Type B pancreatic cell (in vitro differentiated cells): ENCODE measurements around the gene CYBRD1. TPM values are rescaled to one million over a fixed set of nuclear protein-coding genes. Genes with fewer than 3 reads are reported as not detected.

Experiments
- DNase-seq: peaks from one replicate; pipeline ENCODE4 v3.0.0; 2021; ENCODE audit warnings: mixed read lengths; ENCODE audit not compliant: unreplicated experiment; ENCODE audit errors: extremely low spot score
- H3K27ac Mint-ChIP-seq: 2 replicates; pipeline ENCODE4 v1.8.0; 2021; ENCODE audit warnings: mild to moderate bottlenecking, mixed read lengths
- H3K27me3 Mint-ChIP-seq: 2 replicates; pipeline ENCODE4 v1.8.0; 2021; ENCODE audit warnings: mixed read lengths
- H3K36me3 Mint-ChIP-seq: 2 replicates; pipeline ENCODE4 v1.8.0; 2021; ENCODE audit warnings: mixed read lengths
- H3K4me1 Mint-ChIP-seq: one replicate; pipeline ENCODE4 v1.8.0; 2021; ENCODE audit warnings: mixed read lengths; ENCODE audit not compliant: unreplicated experiment
- H3K4me3 Mint-ChIP-seq: 2 replicates; pipeline ENCODE4 v1.8.0; 2021; ENCODE audit warnings: mild to moderate bottlenecking, mixed read lengths
- H3K9me3 Mint-ChIP-seq: 2 replicates; pipeline ENCODE4 v1.8.0; 2021; ENCODE audit warnings: mixed read lengths
- CTCF ChIP-seq: fragments of 200-600 bp; sonication (generic); conservative IDR thresholded peaks from 2 replicates; pipeline ENCODE4 v1.5.0; 2021; ENCODE audit warnings: antibody characterized with exemption, mild to moderate bottlenecking
- total RNA-seq: library from RNA; stranded (reverse); gene quantifications from 2 replicates; pipeline ENCODE4 v1.2.1, GENCODE V29; 2021; ENCODE audit warnings: low replicate concordance

CYBRD1 gene
- total RNA-seq, 1 donor from 2014 or later, result 21.1 TPM

GRCh38 chr2:171482308-171482707 is 40.0 kb upstream of the CYBRD1 start:
- no peak overlapping the region for H3K27ac Mint-ChIP-seq
- no peaks in the 10 kb centered on the region for H3K27me3 Mint-ChIP-seq
- H3K9me3 Mint-ChIP-seq, result no peaks in the 10 kb centered on the region
- H3K4me1 Mint-ChIP-seq, result no peaks in the 10 kb centered on the region
- DNase-seq, result no peak
- peaks cover 17% of the 10 kb centered on the region for H3K36me3 Mint-ChIP-seq
- TF ChIP-seq CTCF, result no peak
- no peak overlapping the region for H3K4me3 Mint-ChIP-seq

GRCh38 chr2:171482877-171483276 is 39.4 kb upstream of the CYBRD1 start:
- H3K4me3 Mint-ChIP-seq, result no peak overlapping the region
- H3K4me1 Mint-ChIP-seq, result no peaks in the 10 kb centered on the region
- peaks cover 17% of the 10 kb centered on the region for H3K36me3 Mint-ChIP-seq
- no peak for DNase-seq
- H3K27ac Mint-ChIP-seq, result no peak overlapping the region
- no peaks in the 10 kb centered on the region for H3K27me3 Mint-ChIP-seq
- TF ChIP-seq CTCF, result no peak
- no peaks in the 10 kb centered on the region for H3K9me3 Mint-ChIP-seq

- no peak for TF ChIP-seq CTCF
- no peak for DNase-seq
- Mint-ChIP-seq H3K4me1 (no peaks in the 10 kb centered on the region), H3K36me3 (peaks cover 17% of the 10 kb centered on the region), H3K9me3 (no peaks in the 10 kb centered on the region), H3K27me3 (no peaks in the 10 kb centered on the region), H3K4me3 (no peak overlapping the region), H3K27ac (no peak overlapping the region)
Measured at GRCh38 chr2:171483793-171484192, 38.5 kb upstream of the CYBRD1 start.

GRCh38 chr2:171485116-171485515 is 37.2 kb upstream of the CYBRD1 start:
- H3K27me3 Mint-ChIP-seq, result no peaks in the 10 kb centered on the region
- H3K4me1 Mint-ChIP-seq, result no peaks in the 10 kb centered on the region
- DNase-seq, result no peak
- H3K9me3 Mint-ChIP-seq, result no peaks in the 10 kb centered on the region
- TF ChIP-seq CTCF, result no peak
- H3K27ac Mint-ChIP-seq, result no peak overlapping the region
- H3K4me3 Mint-ChIP-seq, result no peak overlapping the region
- H3K36me3 Mint-ChIP-seq, result peaks cover 17% of the 10 kb centered on the region

- H3K36me3 Mint-ChIP-seq, result peaks cover 5% of the 10 kb centered on the region
- H3K4me3 Mint-ChIP-seq, result no peak overlapping the region
- no peaks in the 10 kb centered on the region for H3K4me1 Mint-ChIP-seq
- H3K9me3 Mint-ChIP-seq, result no peaks in the 10 kb centered on the region
- no peak for TF ChIP-seq CTCF
- H3K27me3 Mint-ChIP-seq, result no peaks in the 10 kb centered on the region
- no peak for DNase-seq
- no peak overlapping the region for H3K27ac Mint-ChIP-seq
Measured at GRCh38 chr2:171487201-171487600, 35.1 kb upstream of the CYBRD1 start.

- no peak for DNase-seq
- TF ChIP-seq CTCF, result no peak
- H3K27ac Mint-ChIP-seq, result no peak overlapping the region
- no peaks in the 10 kb centered on the region for H3K9me3 Mint-ChIP-seq
- H3K27me3 Mint-ChIP-seq, result no peaks in the 10 kb centered on the region
- no peaks in the 10 kb centered on the region for H3K4me1 Mint-ChIP-seq
- H3K36me3 Mint-ChIP-seq, result no peaks in the 10 kb centered on the region
- H3K4me3 Mint-ChIP-seq, result no peak overlapping the region
Measured at GRCh38 chr2:171487803-171488259, 34.4 kb upstream of the CYBRD1 start.
